Skeletal muscle tissue (tissue), 4 donors: ENCODE data around the gene ELMO1. TPM values are rescaled to one million over a fixed set of nuclear protein-coding genes. Genes with fewer than 3 reads are reported as not detected.

Source experiments
- H3K27ac ChIP-seq: one replicate; pipeline ENCODE4 v1.7.0; 2013; ENCODE audit warnings: mild to moderate bottlenecking, low read depth, low read length, inconsistent platforms
- H3K27me3 ChIP-seq, 3 donors: one replicate each; pipeline ENCODE4 v1.7.0; 2013; ENCODE audit warnings: low read length in 3 of 3; ENCODE audit not compliant: control insufficient read depth in 3 of 3, insufficient read depth in 3 of 3
- H3K36me3 ChIP-seq, 3 donors: one replicate each; pipeline ENCODE4 v1.7.0; 2013; ENCODE audit warnings: low read length in 3 of 3; ENCODE audit not compliant: control insufficient read depth in 3 of 3, insufficient read depth in 3 of 3
- H3K4me1 ChIP-seq, 3 donors: one replicate each; pipeline ENCODE4 v1.7.0; 2013; ENCODE audit warnings: low read length in 3 of 3, mild to moderate bottlenecking in 3 of 3; ENCODE audit not compliant: control insufficient read depth in 3 of 3, insufficient read depth in 3 of 3
- H3K4me3 ChIP-seq, 3 donors: one replicate each; pipeline ENCODE4 v1.7.0; 2013; ENCODE audit warnings: low read length in 3 of 3
- H3K9ac ChIP-seq, 3 donors: one replicate each; pipeline ENCODE4 v1.7.0; 2013; ENCODE audit warnings: low read length in 3 of 3, mild to moderate bottlenecking in 3 of 3, moderate library complexity in 2 of 3, low read depth in 1 of 3
- H3K9me3 ChIP-seq, 3 donors: one replicate each; pipeline ENCODE4 v1.7.0; 2013; ENCODE audit warnings: low read length in 3 of 3; ENCODE audit not compliant: control insufficient read depth in 3 of 3
- total RNA-seq: library from RNA; depleted of rRNA; stranded (reverse); fragments of >200 nt; gene quantifications from one replicate; pipeline ENCODE4 v1.2.3, GENCODE V29; 2014
- donor health status: Osteomylitis.

ELMO1 gene
- total RNA-seq, 1 donor from 2014 or later: 52.7 TPM

DNA sequence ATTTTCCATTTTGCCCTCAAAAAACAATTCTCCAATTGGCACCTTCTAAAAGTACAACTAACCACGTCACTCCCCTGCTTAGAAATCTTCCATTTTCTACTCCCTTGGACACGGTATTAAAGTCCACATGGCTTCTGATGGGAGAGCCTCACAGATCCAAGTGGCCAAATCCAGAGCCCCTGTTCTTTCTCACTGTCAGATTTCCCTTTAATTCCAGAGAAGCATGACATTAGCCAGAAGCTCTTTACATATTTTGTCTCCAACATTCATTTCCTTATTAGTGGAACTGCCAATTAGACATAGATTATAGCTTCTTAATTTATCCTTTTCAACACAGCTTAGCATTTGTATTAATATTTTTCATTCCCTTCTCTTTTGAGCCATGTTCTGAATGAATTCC, 118.7 kb downstream of the ELMO1 start:
- Histone ChIP-seq H3K9ac (no peak overlapping the region), H3K27ac (no peak overlapping the region), H3K27me3 (no peaks in the 10 kb centered on the region), H3K4me1 (peaks cover 0 to 2% (median 2%) of the 10 kb centered on the region in 3 donors), H3K9me3 (peaks cover 0 to 2% (median 0%) of the 10 kb centered on the region in 3 donors), H3K36me3 (no peaks in the 10 kb centered on the region), H3K4me3 (no peak overlapping the region)

- Histone ChIP-seq H3K4me3 (no peak overlapping the region), H3K4me1 (no peaks in the 10 kb centered on the region), H3K27me3 (no peaks in the 10 kb centered on the region), H3K9ac (no peak overlapping the region), H3K9me3 (peaks cover 0 to 2% (median 0%) of the 10 kb centered on the region in 3 donors), H3K27ac (no peak overlapping the region), H3K36me3 (peaks cover 0 to 2% (median 0%) of the 10 kb centered on the region in 3 donors)
Observed at GRCh38 chr7:37327288-37327687, 121.4 kb downstream of the ELMO1 start.

- Histone ChIP-seq H3K4me1 (no peaks in the 10 kb centered on the region), H3K27me3 (no peaks in the 10 kb centered on the region), H3K27ac (no peak overlapping the region), H3K9ac (no peak overlapping the region), H3K9me3 (no peaks in the 10 kb centered on the region), H3K4me3 (no peak overlapping the region), H3K36me3 (peaks cover 0 to 2% (median 0%) of the 10 kb centered on the region in 3 donors)
Observed at GRCh38 chr7:37323966-37324365, 124.7 kb downstream of the ELMO1 start.

DNA sequence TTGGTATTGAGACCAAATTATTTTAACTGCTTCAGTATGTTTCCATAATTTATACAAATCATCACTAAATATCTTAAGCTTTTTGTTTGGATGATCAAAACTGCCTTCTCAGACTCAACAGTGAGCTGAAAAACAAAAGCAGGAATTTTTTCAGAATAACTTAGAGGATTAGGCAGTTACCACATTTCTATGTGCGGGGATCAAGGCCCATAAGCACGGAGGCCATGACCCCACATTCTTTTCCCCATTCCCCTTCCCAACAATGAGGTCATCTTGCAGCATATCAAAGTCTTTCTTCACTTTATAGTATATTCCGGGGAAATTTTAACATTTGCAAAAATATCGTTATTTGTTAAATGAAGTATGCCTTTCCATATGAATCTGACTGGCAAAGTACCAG, 125.8 kb downstream of the ELMO1 start:
- Histone ChIP-seq H3K4me1 (no peaks in the 10 kb centered on the region), H3K9me3 (no peaks in the 10 kb centered on the region), H3K36me3 (peaks cover 0 to 2% (median 0%) of the 10 kb centered on the region in 3 donors), H3K27ac (no peak overlapping the region), H3K9ac (no peak overlapping the region), H3K27me3 (no peaks in the 10 kb centered on the region), H3K4me3 (no peak overlapping the region)

DNA sequence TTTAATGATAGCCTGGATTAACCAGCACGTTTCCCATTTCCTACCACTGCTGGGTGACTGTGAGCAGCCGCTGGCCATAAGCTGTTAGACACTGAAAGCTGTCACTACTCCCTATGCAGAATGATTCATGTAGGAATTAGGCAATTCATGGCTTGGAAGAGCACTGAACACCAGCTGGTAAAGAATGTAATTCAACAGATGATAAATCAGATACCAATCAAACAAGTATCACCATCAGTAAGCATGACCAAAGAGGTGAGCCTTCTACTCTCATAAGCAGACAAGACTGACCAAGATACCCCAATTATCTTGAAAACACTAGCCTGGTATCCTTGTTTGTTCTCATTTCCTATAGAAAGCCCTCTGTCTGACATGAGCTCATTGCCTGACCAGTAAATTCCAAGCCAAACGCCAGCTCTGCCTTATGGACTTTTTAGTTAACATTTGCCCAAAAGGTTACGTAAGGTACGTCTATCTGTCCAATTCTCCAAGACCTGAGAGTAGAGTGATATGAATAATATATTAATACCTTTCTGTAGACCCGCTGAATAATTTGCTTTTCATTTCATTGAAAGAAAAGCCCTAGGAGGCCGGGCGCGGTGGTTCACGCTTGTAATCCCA, 127.7 kb downstream of the ELMO1 start:
- no peak overlapping the region for H3K9ac ChIP-seq

DNA sequence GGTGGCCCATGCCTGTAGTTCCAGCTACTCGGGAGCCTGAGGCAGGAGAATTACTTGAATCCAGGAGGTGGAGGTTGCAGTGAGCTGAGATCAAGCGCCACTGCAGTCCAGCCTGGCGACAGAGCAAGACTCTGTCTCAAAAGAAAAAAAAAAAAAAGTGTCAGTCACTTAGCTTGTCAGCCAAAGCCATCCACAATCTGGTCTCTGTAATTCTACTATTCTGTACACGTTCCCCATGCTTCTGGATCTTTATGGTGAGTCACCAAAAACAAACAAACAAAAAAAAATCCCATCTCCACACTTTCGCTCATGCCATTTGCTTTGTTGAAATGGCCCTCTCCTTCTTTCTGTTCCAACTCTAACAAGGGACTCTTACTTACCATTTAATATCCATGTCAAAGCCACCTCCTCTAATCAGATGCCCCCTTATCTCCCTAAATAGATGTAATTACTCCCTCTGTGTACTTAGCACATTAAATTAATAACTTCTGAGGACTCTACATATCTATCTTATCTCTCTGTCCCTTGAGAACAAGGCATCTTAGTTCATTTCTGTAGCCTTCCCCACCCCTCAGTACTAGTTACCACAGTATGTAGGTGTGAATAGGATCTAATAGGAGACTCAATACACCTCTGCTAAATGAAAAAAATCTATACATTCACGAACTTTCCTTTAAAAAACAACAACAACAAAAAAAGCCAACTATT, 128.4 kb downstream of the ELMO1 start:
- Histone ChIP-seq H3K36me3 (peaks cover 0 to 2% (median 0%) of the 10 kb centered on the region in 3 donors), H3K4me1 (peaks cover 0 to 6% (median 0%) of the 10 kb centered on the region in 3 donors), H3K4me3 (no peak overlapping the region), H3K9me3 (no peaks in the 10 kb centered on the region), H3K9ac (no peak overlapping the region), H3K27me3 (no peaks in the 10 kb centered on the region), H3K27ac (no peak overlapping the region)

More for the DNA sequence above, 127.7 kb downstream of the ELMO1 start:
- H3K27me3 ChIP-seq: no peaks in the 10 kb centered on the region
- peaks cover 0 to 6% (median 0%) of the 10 kb centered on the region in 3 donors for H3K4me1 ChIP-seq
- H3K36me3 ChIP-seq: peaks cover 0 to 2% (median 0%) of the 10 kb centered on the region in 3 donors
- H3K4me3 ChIP-seq: no peak overlapping the region
- no peaks in the 10 kb centered on the region for H3K9me3 ChIP-seq
- H3K27ac ChIP-seq: no peak overlapping the region

DNA sequence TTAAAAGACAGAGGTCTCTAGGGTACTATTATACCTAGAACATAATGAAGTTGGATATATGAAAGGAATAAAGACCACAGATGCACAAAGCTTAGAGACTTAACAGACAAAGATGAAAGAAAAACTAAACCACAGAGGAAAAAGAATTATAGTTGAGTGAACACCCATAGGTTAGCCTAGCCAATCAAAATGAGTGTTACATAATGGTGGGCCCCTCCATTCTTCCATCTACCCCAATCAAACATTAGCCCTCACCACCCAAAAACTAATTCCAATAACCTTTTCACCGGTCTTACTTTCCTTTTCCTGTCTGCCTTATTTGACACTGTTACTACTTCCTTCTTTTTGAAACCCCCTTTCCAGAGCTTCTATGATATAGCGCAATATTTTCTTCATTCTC, 130.1 kb downstream of the ELMO1 start:
- Histone ChIP-seq H3K9ac (no peak overlapping the region), H3K27me3 (no peaks in the 10 kb centered on the region), H3K4me3 (no peak overlapping the region), H3K36me3 (no peaks in the 10 kb centered on the region), H3K4me1 (peaks cover 0 to 6% (median 0%) of the 10 kb centered on the region in 3 donors), H3K9me3 (no peaks in the 10 kb centered on the region), H3K27ac (no peak overlapping the region)

DNA sequence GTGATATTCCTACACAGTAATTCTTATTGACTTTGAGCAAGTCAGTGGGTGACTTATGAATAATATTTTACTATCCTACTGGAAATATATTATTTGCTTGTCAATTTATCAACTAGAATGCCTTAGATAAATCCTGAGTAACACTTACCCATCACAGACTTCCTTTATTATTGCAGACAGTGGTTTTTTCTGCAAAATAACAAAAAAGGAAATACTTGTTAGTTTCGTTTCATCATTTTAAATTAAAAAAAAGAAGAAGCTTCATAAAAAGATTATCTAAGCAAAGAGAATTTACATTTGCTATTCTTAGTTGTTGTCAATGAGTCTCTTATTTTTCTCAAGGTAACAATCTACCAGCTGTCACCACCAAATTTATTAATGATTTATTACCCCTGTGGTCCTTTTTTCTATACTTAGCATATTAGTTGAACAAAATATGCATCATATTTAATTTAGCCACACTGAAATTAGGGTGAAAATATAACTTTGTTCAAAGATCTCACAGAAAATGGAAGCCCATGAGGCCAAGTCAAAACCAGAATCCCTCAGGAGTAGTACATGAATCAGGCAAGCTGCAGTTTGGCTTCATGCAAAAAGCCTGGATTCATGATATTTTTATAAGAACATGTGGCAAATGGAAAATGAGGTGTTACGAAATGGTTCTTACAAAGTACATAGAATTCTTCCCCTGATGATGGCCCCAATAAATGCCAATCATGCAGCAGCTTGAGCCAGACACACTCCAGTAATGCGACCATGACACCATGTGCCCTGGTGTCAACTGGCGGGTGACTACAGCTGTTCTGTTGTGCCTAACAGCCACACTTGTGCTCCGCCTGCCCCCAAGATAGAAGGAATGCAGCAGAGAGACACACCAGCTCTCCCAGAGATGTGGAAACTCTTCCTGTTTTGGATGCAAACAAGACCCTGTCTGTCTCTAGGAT, 132.6 kb downstream of the ELMO1 start:
- Histone ChIP-seq H3K4me1 (peaks cover 0 to 9% (median 0%) of the 10 kb centered on the region in 3 donors), H3K9me3 (no peaks in the 10 kb centered on the region), H3K4me3 (no peak overlapping the region), H3K9ac (no peak overlapping the region), H3K36me3 (no peaks in the 10 kb centered on the region), H3K27me3 (no peaks in the 10 kb centered on the region), H3K27ac (peak overlapping the region; percentile 44)

DNA sequence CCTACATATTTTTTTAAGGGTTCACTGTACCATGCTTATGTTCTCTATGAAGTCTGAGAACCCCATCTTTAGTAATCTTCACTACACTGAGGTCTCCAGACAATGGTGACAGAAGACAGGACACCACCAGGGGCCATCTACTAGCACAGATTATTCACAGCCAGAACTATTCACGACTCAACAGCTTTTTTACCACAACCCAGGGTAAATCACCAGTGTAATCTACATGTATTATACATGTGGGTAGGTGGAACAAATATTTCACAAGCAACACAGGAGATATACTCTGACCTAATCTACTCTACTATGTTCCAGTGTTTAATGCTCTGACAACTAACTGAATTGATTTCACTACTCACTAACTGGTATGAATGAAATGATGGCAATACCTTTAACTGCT, 136.1 kb downstream of the ELMO1 start:
- no peak overlapping the region for H3K4me3 ChIP-seq
- no peaks in the 10 kb centered on the region for H3K27me3 ChIP-seq
- no peak overlapping the region for H3K27ac ChIP-seq
- H3K9me3 ChIP-seq: no peaks in the 10 kb centered on the region
- no peaks in the 10 kb centered on the region for H3K36me3 ChIP-seq
- peaks cover 0 to 9% (median 0%) of the 10 kb centered on the region in 3 donors for H3K4me1 ChIP-seq
- H3K9ac ChIP-seq: no peak overlapping the region
